Adipocyte (in vitro differentiated cells): ENCODE results near the gene EFNA5.
A peak's percentile ranks its signal among the peaks of the same experiment; 100 is the strongest.

Experiments
- DNase-seq: peaks from one replicate; pipeline ENCODE4 v3.0.0-alpha.2; 2015; ENCODE audit warnings: low read depth
- H3K27me3 ChIP-seq: replicated peaks from 2 replicates; pipeline ENCODE4 v1.7.0; 2013; ENCODE audit warnings: mild to moderate bottlenecking, low read length, moderate library complexity; ENCODE audit not compliant: control insufficient read depth, insufficient read depth
- H3K36me3 ChIP-seq: 2 replicates; pipeline ENCODE4 v1.7.0; 2013; ENCODE audit warnings: low read length, mild to moderate bottlenecking, moderate library complexity; ENCODE audit not compliant: control insufficient read depth, insufficient read depth, severe bottlenecking
- H3K4me1 ChIP-seq: 2 replicates; pipeline ENCODE4 v1.7.0; 2013; ENCODE audit warnings: mild to moderate bottlenecking, low read length, moderate library complexity; ENCODE audit not compliant: control insufficient read depth, insufficient read depth
- H3K4me3 ChIP-seq: 2 replicates; pipeline ENCODE4 v1.7.0; 2013; ENCODE audit warnings: mild to moderate bottlenecking, low read length, moderate library complexity
- H3K9ac ChIP-seq: 2 replicates; pipeline ENCODE4 v1.7.0; 2013; ENCODE audit warnings: mild to moderate bottlenecking, low read length, moderate library complexity
- H3K9me3 ChIP-seq: 2 replicates; pipeline ENCODE4 v1.7.0; 2013; ENCODE audit warnings: mild to moderate bottlenecking, low read length, moderate library complexity; ENCODE audit not compliant: control insufficient read depth

EFNA5 gene

DNA sequence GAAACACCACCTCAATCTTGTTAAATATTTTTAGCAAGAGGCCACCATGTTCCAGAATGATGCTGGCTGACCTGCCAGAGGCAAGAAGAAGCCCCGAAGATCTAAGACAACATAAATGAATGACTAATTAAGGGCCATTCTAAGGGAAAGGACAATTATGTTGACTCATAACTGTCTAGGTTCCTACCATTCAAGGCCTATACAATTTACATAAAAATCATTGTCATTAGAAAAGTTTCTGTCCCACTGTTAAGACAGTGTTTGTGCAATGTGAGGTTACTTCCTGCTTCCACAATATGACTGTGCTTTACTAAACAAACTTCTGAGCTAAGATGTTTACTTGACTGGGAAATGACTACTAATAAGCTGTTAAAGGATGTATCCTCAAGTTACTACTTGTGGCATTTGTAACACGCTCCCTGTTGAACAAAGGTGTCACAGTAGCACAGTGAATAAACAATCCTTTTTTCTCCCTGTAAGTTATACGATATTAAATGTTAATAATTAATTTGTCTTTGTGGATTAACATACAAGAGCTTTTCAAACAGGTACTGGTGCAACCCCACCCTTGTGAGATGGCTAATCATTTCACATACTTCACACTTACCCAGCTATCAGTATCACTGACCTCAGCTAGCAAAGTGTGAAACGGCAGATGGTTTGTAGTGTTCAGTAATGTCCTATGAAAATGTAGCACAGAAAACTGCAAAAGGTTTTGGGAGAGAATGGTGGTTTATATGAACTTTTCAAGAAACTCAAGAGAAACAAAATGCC lies 195.8 kb downstream of the EFNA5 start:
- Histone ChIP-seq H3K9ac (no peak overlapping the region), H3K27me3 (no peaks in the 10 kb centered on the region), H3K9me3 (no peaks in the 10 kb centered on the region), H3K4me1 (peaks cover 2% of the 10 kb centered on the region), H3K36me3 (no peaks in the 10 kb centered on the region), H3K4me3 (no peak overlapping the region)
- no peak for DNase-seq

DNA sequence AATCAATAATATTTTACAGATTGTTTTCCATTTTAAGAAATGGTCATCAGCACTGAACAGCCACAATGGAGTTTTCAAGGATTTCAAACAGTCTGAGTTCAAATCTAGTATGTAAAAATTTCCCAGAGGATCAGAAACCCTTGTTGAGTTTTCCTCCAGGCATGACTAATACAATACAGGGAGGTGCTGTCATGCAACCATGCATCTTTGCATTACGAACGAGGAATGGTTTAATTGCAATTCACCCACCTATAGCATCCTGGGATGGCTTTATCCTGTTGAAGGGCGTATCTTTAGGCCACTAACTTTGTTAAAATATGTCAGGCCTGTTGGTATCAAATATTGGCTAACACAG lies 196.4 kb downstream of the EFNA5 start:
- H3K27me3 ChIP-seq = no peaks in the 10 kb centered on the region
- no peak for DNase-seq
- no peaks in the 10 kb centered on the region for H3K36me3 ChIP-seq
- H3K4me3 ChIP-seq = no peak overlapping the region
- no peaks in the 10 kb centered on the region for H3K9me3 ChIP-seq
- H3K4me1 ChIP-seq = peaks cover 8% of the 10 kb centered on the region
- no peak overlapping the region for H3K9ac ChIP-seq

DNA sequence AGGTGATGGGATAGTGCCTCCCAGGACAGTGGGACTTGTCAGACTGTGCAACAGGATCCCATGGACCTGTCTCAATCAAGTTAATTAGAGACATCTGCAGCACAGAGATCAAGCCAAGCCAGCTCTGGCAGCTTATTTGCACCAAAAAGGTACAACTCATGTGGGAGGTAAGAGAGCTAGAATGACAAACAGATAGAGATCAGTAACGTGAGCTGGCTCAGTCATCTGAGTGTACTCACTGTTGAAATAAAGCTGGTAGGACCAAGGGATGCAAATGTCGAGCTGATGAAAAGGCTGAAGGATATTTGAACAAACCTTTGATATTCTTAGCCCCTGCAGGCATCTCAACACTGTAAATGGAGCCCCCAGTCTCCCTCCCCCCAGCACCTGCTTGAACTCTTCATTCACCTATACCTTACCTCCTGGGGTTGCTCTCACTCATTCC lies 198.1 kb downstream of the EFNA5 start:
- Histone ChIP-seq H3K27me3 (no peaks in the 10 kb centered on the region), H3K9ac (no peak overlapping the region), H3K36me3 (no peaks in the 10 kb centered on the region), H3K4me3 (no peak overlapping the region), H3K9me3 (no peaks in the 10 kb centered on the region), H3K4me1 (peaks cover 11% of the 10 kb centered on the region)
- no peak for DNase-seq

DNA sequence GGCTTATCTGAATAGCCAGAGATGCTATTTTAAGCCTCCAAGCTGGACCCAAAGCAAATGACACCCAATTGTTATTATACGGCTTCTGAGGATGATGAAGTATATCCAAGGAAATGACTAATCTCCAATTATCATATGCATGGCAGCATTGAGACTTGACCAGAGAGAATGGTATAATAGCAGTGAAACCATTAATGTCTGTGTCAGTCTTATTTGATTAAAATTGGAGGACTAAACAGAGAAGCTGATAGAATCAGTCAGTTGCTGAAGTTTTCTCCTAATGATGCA lies 200.5 kb downstream of the EFNA5 start:
- DNase-seq = no peak
- H3K9ac ChIP-seq = no peak overlapping the region
- no peaks in the 10 kb centered on the region for H3K36me3 ChIP-seq
- no peaks in the 10 kb centered on the region for H3K27me3 ChIP-seq
- H3K4me1 ChIP-seq = peaks cover 11% of the 10 kb centered on the region
- H3K9me3 ChIP-seq = no peaks in the 10 kb centered on the region
- H3K4me3 ChIP-seq = no peak overlapping the region

DNA sequence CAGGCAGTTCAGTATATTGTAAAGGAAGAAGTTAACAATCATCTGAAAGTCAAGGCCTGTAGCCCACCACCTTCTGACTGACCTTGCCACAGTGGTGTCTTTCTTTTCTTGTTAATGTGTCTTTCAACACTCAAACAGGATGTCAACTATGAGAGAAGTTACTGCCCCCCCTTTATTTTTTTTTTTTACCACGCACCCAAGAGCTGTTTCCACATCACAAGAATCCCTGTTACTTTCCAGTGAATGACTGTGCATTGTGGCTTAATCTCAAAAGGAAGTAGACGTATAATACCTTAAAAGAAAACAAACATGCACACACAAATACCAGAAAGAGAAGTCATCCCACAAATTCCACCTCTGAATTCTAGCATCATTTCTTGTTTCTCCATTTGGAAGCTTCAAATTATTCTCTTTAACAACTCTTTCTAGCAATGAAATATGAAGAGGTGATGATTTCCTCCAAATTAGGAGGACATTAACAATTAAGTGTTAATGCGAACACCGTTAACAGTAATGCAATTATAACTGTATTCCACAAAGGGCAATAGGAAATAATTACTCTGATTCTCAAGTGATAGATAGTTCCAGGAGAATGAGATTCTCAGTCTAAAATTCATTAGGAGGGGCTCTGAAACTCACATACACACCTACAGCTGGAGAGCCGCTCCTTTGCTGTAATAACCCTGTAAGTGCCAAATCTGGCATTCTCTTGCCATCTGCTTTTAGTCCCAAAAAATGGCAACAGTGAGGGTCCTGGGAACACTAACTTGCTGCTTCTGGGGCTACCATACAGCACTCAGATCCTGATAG lies 201.0 kb downstream of the EFNA5 start:
- Histone ChIP-seq H3K27me3 (no peaks in the 10 kb centered on the region), H3K9ac (no peak overlapping the region), H3K4me3 (no peak overlapping the region), H3K9me3 (no peaks in the 10 kb centered on the region), H3K4me1 (peaks cover 11% of the 10 kb centered on the region), H3K36me3 (no peaks in the 10 kb centered on the region)
- peak; percentile 84 for DNase-seq

DNA sequence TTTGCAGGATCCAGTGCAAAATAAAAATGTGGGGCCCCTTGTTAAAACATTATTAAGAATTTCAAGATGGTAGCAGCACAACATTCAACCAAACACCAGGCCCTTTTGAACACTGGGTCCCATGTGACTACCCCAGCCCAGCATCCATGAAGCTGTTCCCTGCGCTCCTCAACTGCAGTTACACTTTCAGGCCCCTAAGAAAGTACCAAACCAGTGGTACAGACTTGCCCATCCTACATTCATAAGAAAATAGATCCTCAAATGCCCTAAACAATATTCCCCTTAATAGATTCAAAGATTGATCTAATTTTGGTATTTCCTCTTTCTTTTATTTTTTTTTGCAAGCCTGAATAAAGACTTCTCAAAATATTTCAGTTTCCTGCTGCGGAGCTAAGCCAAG lies 201.7 kb downstream of the EFNA5 start:
- Histone ChIP-seq H3K27me3 (no peaks in the 10 kb centered on the region), H3K9ac (no peak overlapping the region), H3K9me3 (no peaks in the 10 kb centered on the region), H3K36me3 (no peaks in the 10 kb centered on the region), H3K4me3 (no peak overlapping the region), H3K4me1 (peaks cover 11% of the 10 kb centered on the region)
- DNase-seq = no peak

DNA sequence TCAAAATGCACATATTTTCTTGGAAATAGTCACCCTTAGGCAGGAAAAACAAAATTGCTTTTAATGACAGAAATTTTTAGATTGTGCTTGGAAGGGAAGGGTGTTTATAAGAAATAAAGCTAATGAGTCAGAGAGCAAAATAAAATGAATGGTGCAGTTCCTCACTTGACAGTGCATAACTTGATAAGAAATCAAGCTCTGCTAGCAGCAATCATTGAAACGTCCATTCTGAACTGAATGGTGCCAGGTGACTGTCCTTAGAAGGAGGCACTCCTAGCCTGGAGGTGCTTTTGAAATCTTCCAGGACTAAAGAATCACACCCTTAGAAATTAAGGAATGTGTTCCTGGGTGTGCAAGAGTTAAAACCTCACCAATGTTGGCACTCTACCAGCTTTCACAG lies 202.5 kb downstream of the EFNA5 start:
- H3K9me3 ChIP-seq = no peaks in the 10 kb centered on the region
- H3K9ac ChIP-seq = no peak overlapping the region
- H3K36me3 ChIP-seq = no peaks in the 10 kb centered on the region
- no peaks in the 10 kb centered on the region for H3K27me3 ChIP-seq
- DNase-seq = no peak
- H3K4me1 ChIP-seq = peaks cover 11% of the 10 kb centered on the region
- H3K4me3 ChIP-seq = no peak overlapping the region

DNA sequence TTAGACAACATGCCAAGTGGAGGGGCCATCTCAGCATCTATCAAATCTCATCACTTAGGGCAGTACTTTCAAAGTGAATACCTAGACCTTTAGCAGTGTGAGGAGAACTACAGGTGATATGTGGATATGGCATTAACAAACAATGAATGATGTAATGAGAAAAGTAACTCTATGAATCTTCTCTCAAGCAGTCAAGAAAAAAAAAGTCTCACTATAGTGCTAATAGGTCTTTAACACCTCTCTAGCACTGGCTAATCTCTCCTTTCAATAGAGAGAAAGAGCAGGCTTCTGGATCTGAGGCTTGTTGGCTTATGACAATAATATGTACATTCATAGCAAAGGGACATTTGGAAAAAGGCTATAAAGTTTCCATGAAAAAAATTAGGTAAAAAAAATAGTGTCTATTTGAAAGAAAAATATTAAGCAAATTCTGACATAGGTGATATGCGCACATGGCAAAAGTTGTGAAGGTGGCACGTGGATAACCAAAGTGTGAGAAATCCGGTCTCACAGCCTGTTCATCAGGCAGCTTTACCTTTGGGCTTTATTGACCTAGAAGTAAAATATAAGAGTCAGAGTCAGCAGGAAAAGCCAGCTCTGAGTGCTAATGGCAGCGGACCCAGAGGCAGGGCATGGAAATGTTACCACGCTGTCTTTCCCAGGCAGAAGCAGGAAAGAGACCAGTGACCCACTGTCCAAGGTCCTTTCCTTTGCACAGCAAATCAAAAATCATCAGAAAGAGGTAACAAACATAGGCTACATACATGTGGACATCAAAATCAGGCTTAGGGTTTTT lies 203.4 kb downstream of the EFNA5 start:
- Histone ChIP-seq H3K4me3 (no peak overlapping the region), H3K27me3 (no peaks in the 10 kb centered on the region), H3K9ac (no peak overlapping the region), H3K4me1 (peaks cover 11% of the 10 kb centered on the region), H3K36me3 (no peaks in the 10 kb centered on the region), H3K9me3 (no peaks in the 10 kb centered on the region)
- no peak for DNase-seq

DNA sequence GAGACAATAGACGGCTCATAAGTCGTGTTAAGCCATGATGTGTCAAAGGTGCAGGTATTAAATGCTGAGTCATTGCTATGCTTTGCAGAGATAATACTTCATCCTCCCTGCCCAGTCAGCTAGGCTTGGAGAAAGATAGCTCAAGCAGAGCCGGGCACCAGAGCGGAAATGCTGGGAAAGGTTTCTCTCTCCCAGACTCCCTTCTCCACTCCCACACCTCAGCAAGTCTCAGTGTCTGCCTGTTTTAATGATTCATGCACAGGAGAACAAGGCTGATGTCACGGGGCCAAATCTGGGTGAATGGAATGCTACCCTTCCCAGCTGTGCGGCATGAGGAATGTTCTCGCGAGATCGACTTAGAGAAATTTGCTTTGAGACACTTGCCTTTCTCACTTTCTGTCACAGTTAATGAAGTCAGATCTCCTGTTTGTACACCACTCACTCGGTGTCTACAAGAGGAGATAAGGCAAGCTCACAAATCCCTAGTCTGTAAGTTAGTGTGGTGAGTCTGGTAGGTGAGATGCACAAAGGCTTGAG lies 204.4 kb downstream of the EFNA5 start:
- H3K9me3 ChIP-seq = no peaks in the 10 kb centered on the region
- no peak overlapping the region for H3K4me3 ChIP-seq
- H3K9ac ChIP-seq = no peak overlapping the region
- H3K4me1 ChIP-seq = peaks cover 11% of the 10 kb centered on the region
- no peaks in the 10 kb centered on the region for H3K27me3 ChIP-seq
- peak; percentile 49 for DNase-seq
- H3K36me3 ChIP-seq = no peaks in the 10 kb centered on the region

DNA sequence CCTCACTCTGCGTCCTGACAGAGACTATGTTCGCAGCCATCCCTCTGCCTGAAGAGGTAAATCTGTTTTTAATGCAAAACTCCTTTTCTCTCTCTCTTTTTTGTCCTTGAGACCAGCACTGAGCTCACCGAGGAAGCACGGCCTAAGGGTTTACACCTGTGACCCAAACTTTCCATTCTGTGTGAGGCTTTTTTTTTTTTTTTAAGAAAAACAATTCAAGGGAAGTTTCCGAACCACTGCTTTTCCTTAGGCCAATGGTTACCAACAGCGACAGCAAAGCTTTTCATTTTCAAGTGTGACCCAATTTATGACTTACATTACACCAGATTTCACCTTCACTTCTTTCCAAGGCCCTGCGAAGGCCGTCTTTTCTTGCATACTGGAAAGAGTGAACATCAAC lies 205.9 kb downstream of the EFNA5 start:
- H3K4me1 ChIP-seq = peaks cover 9% of the 10 kb centered on the region

DNA sequence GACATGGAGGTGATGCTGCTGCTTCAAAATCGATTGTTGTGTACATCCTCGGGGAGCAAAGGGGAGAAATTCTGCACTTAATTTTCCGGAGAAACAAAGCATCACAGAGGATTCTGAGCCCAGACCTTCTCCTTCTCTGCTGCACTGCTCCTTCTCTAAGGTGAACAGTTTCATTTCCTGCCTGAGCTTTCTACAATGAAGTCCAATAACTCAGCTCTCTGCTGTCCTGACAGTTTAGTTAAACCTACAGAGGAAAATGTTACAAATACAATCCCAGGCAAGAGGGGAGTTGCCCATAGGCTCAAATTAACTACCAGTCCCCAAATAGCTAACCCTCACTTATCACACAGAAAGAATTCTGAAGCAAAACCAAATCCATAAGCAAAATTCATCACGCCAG lies 206.3 kb downstream of the EFNA5 start:
- peaks cover 4% of the 10 kb centered on the region for H3K4me1 ChIP-seq

More for the DNA sequence above, 205.9 kb downstream of the EFNA5 start:
- Histone ChIP-seq H3K27me3 (no peaks in the 10 kb centered on the region), H3K9ac (no peak overlapping the region), H3K36me3 (no peaks in the 10 kb centered on the region), H3K4me3 (no peak overlapping the region), H3K9me3 (no peaks in the 10 kb centered on the region)
- DNase-seq = no peak

More for the DNA sequence above, 206.3 kb downstream of the EFNA5 start:
- H3K9me3 ChIP-seq = peaks cover 4% of the 10 kb centered on the region
- H3K36me3 ChIP-seq = no peaks in the 10 kb centered on the region
- no peak overlapping the region for H3K9ac ChIP-seq
- H3K27me3 ChIP-seq = no peaks in the 10 kb centered on the region
- H3K4me3 ChIP-seq = no peak overlapping the region
- no peak for DNase-seq
